Uterus (tissue), 2 donors: ENCODE data around the gene LGR6.

Experiments used
- CTCF ChIP-seq, 4 experiments: fragments of 200-600 bp in 2 of 4; fragments of 450-650 bp in 2 of 4; sonication (generic) in 2 of 4; IDR thresholded peaks; one replicate each; pipeline ENCODE4 v1.5.1; 2016 to 2019; ENCODE audit warnings: antibody characterized with exemption in 4 of 4, mild to moderate bottlenecking in 2 of 4, moderate library complexity in 1 of 4
- POLR2A ChIP-seq, 2 donors: fragments of 450-650 bp; IDR thresholded peaks; one replicate each; pipeline ENCODE4 v1.6.1; 2016; ENCODE audit warnings: antibody characterized with exemption in 2 of 2, mild to moderate bottlenecking in 1 of 2, moderate library complexity in 1 of 2

GRCh38 chr1:202357506-202357905 lies 163.9 kb downstream of the LGR6 start:
- TF ChIP-seq CTCF (IDR thresholded peaks at IDR 0.05) = no peak
- TF ChIP-seq POLR2A (IDR thresholded peaks at IDR 0.05) = no peak
